Effector CD8-positive, alpha-beta T cell (primary cell): Measurements from ENCODE around the gene RNF111.
"Not testable (repeated sequence)": the region's sequence is repeated elsewhere in the genome, so short reads cannot be mapped to it uniquely, and the experiment has no call there.

Experiments
- DNase-seq: peaks from one replicate; lab custom pipeline; 2025; lab: John Stamatoyannopoulos, UW

The RNF111 gene

GRCh38 chr15:59133929-59134427 is 146.5 kb downstream of the RNF111 start:
- DNase-seq = no peak

DNA sequence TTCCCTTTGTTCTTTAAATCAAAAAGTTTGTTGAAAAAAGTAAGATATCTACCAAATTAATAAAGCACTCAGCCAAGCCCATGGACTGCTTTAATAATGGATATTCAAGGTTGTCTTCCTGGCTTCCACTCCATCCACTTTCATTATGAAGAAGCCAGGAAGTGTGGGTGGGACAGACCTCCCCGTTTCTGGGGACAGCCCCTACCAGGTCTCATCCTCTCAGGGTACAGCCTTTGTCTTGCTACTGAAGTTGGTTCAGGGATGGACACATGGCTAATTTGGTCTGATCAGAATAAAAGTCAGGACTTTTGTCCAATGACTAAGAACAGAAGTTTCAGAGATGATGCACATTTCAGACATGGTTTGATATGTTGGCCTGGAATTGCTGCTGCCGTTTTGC is 150.1 kb downstream of the RNF111 start:
- DNase-seq = no peak

GRCh38 chr15:59138243-59138642 is 150.8 kb downstream of the RNF111 start:
- DNase-seq = no peak

- no peak for DNase-seq
Measured at GRCh38 chr15:59140422-59141226, 153.2 kb downstream of the RNF111 start.

DNA sequence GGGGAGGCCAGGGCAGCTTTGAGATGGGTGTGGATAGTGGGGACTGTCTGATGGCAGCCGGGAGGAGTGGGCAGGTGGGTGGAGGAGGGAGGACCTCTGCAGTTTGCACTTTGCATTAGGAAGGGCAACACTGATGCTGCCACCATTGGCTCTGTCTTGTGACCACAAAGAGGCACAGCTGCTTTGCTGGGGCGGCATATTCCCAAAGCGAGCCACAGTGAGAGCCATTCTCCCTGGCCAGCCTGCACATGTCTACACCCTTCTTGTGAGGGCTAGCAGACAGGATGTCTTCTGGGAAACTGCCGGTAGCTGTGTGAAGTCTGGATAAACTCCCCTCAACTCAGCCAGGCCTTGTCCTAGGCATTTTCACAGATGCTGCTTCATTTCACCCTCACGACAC is 155.8 kb downstream of the RNF111 start:
- DNase-seq = no peak

DNA sequence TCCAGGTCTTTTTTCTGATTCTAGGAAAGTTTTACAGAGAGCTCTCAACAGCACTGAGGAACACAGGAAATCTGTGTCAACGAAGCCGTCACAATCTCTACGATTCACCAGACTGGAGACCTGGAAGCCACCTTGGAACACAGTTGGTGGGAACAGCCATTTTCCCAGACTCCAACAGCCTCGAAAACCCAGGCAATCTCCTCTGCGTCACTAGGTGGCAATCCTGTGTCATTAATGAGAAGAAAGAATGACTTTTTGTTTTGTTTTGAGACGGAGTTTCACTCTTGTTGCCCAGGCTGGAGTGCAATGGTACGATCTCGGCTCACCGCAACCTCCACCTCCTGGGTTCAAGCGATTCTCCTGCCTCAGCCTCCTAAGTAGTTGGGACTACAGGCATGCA is 157.1 kb downstream of the RNF111 start:
- not testable (repeated sequence) for DNase-seq
